ENCODE results near the gene SLC15A1. TPM values are rescaled to one million over a fixed set of nuclear protein-coding genes. Genes with fewer than 3 reads are reported as not detected.
"Not testable (repeated sequence)": the region's sequence is repeated elsewhere in the genome, so short reads cannot be mapped to it uniquely, and the experiment has no call there.

Gene SLC15A1
- total RNA-seq, 1 experiment from 2014 or later = not detected

DNA sequence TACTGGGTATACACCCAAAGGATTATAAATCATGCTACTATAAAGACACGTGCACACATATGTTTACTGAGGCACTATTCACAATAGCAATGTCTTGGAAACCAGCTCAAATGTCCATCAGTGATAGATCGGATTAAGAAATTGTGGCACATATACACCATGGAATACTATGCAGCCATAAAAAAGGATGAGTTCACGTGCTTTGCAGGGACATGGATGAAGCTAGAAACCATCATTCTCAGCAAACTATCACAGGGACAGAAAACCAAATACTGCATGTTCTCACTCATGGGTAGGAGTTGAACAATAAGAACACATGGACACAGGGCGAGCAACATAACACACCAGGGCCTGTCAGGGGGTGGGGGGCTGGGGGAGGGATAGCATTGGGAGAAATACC is 2.0 kb upstream of the SLC15A1 start:
- not testable (repeated sequence) for H3K27ac ChIP-seq; H3K36me3 ChIP-seq; DNase-seq (ENCODE audit: low read depth in 1 of 2, low spot score in 2 of 2); H3K4me3 ChIP-seq
- Histone ChIP-seq H3K27me3 (replicated peaks) (peaks cover 54% of the 10 kb centered on the region), H3K9me3 (replicated peaks) (peaks cover 29% of the 10 kb centered on the region), H3K4me1 (replicated peaks) (peaks cover 12% of the 10 kb centered on the region)

DNA sequence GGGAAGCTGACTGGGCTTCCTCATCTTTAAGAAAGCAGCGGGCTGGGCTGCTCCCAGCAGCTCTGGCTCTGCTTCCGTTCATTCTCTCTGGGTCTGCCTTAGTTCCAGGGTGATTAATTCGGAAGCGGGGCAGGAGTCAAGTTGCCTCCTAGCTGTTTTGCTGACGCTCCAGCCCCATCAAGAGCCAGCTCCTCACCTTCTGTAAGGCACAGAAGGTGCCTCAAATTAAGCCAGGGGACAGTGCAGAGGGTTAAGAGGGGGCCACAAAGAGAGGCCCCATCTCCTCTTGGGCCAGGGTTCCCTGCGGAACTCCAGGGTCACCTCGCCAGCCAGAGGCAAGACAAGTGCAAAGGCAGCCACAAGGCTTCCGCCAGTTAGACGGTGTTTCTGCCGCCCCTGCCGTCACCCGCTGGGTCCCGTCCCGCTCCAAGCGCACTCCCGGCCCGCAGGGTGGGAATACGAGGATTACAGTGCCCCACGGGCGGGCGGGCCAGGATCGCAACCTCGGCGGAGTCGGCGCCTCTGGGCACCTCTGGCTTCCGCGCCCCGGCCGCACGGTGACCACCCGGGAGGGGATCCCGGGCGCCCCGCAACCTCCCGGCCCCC is 508 bp downstream of the SLC15A1 start:
- Histone ChIP-seq H3K4me1 (replicated peaks) (peaks cover 12% of the 10 kb centered on the region), H3K4me3 (no peak overlapping the region), H3K9me3 (replicated peaks) (peaks cover 28% of the 10 kb centered on the region), H3K36me3 (no peaks in the 10 kb centered on the region), H3K27ac (no peak overlapping the region), H3K27me3 (replicated peaks) (peaks cover 64% of the 10 kb centered on the region)
- peak in 1 of 2 experiments; percentile 77 for DNase-seq (ENCODE audit: low read depth in 1 of 2, low spot score in 2 of 2)

DNA sequence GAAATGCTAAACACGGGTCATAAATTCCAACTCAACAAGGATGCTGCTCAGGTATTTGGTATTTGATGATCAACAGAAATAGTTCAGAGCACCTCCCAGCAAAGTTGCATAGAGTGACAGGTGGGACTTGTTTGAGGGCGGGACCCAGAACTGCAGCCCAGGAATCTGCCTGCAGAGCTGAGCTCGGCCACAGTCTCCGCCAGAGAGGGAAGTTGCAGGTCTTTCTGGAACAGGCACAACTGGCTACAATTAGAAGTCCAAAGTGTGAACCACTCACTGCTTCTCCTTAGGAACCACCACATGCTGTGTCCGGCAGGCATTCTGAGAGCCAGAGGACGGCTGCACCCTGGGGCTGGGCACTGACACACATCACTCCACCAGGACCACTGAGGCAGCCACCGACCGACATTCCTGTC is 1.1 kb downstream of the SLC15A1 start:
- H3K4me3 ChIP-seq = no peak overlapping the region
- no peak for DNase-seq (ENCODE audit: low read depth in 1 of 2, low spot score in 2 of 2)
- no peaks in the 10 kb centered on the region for H3K36me3 ChIP-seq
- H3K27me3 ChIP-seq (replicated peaks) = peaks cover 69% of the 10 kb centered on the region
- H3K27ac ChIP-seq = no peak overlapping the region
- peaks cover 12% of the 10 kb centered on the region for H3K4me1 ChIP-seq (replicated peaks)
- H3K9me3 ChIP-seq (replicated peaks) = peaks cover 28% of the 10 kb centered on the region

DNA sequence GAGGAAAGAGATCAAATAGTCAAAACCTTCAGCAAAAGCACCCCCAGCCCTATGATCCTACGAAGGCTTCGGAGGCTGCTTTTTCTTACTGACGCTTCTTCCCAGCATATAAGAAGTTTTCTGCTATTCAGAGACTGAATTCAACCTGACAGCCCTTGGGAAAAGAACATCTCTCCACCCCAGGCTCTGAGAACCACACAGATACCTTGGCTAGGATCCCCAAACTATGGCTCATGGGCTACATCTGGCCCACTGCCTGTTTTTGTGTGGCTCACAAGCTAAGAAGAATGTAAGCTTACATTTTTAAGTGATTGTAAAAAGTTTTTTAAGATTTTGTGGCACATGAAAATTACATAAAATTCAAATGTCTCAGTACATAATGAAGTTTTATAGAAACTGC is 3.0 kb downstream of the SLC15A1 start:
- DNase-seq (ENCODE audit: low read depth in 1 of 2, low spot score in 2 of 2) = no peak

DNA sequence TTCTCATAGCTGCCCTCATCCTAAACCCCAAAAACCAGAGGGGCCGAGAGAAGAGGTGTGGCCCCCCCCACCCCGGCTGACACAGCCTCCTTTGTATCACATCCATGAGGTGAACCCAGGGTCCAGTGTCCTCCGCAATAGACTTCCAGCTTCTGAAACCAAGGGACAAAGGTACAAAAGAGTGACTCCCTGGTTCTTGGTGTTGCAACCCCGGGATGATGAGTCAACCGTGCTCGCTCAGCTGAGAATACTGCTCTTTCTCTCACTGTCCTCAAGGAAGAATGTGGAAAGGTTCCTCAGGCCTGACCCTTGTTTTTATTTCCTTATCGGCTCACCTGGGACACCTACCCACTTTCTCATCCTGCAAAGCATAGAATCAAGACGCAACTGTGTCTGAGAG is 5.5 kb downstream of the SLC15A1 start:
- no peaks in the 10 kb centered on the region for H3K36me3 ChIP-seq
- DNase-seq (ENCODE audit: low read depth in 1 of 2, low spot score in 2 of 2) = no peak

More for the DNA sequence above, 3.0 kb downstream of the SLC15A1 start:
- Histone ChIP-seq H3K27ac (no peak overlapping the region), H3K4me3 (no peak overlapping the region), H3K4me1 (replicated peaks) (peaks cover 7% of the 10 kb centered on the region; the same call in 1 of the 2 replicates), H3K27me3 (replicated peaks) (peaks cover 75% of the 10 kb centered on the region), H3K36me3 (no peaks in the 10 kb centered on the region), H3K9me3 (replicated peaks) (peaks cover 25% of the 10 kb centered on the region)

DNA sequence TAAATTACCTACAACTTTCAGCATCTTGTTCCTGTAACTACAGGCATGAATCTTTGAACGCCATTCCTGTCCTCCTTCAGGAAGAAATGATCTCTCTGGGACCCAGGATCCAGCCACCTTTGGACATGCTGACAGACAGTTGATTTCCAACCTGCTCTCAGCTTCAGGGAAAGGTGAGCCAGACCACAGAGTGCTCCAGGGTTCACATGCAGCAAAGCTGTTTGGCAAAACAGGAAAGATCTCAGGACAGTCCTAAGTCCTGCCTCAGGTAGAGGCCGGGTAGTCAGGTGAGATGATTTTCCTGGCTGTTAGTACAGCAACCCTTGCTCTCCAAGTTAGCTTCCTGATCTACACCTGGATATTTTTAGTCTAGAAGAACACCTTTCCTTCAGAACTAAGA is 9.1 kb downstream of the SLC15A1 start:
- H3K4me1 ChIP-seq (replicated peaks) = no peaks in the 10 kb centered on the region
- H3K36me3 ChIP-seq = no peaks in the 10 kb centered on the region
- peaks cover 5% of the 10 kb centered on the region for H3K9me3 ChIP-seq (replicated peaks)
- H3K27me3 ChIP-seq (replicated peaks) = peaks cover 26% of the 10 kb centered on the region
- no peak overlapping the region for H3K4me3 ChIP-seq
- H3K27ac ChIP-seq = no peak overlapping the region
- no peak for DNase-seq (ENCODE audit: low read depth in 1 of 2, low spot score in 2 of 2)

More for the DNA sequence above, 5.5 kb downstream of the SLC15A1 start:
- H3K27me3 ChIP-seq (replicated peaks) = peaks cover 61% of the 10 kb centered on the region
- no peak overlapping the region for H3K4me3 ChIP-seq
- no peak overlapping the region for H3K27ac ChIP-seq
- no peaks in the 10 kb centered on the region for H3K4me1 ChIP-seq (replicated peaks)
- H3K9me3 ChIP-seq (replicated peaks) = peaks cover 8% of the 10 kb centered on the region

DNA sequence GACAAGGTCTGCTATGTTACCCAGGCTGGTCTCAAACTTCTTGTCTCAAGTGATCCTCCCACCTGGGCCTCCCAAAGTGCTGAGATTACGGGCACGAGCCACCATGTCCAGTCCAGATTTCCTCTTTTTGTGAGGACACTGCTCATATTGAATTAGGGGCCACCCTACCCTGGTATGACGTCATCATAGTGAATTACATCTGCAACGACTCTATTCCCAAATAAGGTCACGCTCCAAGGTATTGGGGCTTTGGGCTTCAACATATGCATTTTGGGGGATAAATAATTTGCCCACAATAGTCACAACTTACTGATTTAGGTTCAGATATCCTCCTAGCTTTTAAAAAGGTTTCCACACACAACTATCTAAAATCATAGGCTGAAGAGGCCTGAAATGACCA is 9.5 kb downstream of the SLC15A1 start:
- no peaks in the 10 kb centered on the region for H3K4me1 ChIP-seq (replicated peaks)
- no peak for DNase-seq (ENCODE audit: low read depth in 1 of 2, low spot score in 2 of 2)

DNA sequence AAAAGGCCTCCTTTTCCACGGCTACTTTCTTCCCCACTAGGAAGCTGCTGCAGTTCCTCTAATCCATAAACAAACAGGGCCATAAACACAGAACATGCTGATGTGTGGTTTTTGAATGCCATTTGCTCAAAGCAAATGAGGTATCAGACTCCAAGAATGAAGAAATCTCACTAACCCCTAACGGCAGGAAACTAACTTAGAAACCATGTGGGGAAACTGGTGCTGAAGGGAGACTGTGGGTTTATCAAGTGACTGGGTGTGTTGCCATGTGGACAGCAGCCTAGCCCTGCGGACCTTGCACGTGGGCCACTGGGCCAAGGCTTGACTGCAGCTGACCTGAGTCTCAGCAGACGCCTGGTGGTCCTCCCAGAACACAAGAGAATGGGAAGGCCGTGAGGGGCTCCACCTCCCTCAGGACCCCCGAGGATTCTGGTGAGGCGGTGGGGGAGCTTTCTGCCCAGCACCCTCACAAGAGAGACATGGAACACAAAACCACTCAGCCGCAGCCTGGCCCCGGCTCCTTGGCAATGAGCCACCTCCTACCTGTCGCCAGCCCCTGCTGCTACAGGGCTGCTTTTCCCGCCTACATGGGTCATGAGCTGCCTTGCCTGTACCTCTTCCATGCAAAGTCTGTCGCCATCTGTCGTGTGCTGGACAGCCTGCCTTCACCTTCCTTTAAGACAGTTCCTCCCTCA is 10.6 kb downstream of the SLC15A1 start:
- H3K9me3 ChIP-seq (replicated peaks) = peaks cover 12% of the 10 kb centered on the region
- no peak overlapping the region for H3K4me3 ChIP-seq
- H3K36me3 ChIP-seq = no peaks in the 10 kb centered on the region
- no peaks in the 10 kb centered on the region for H3K4me1 ChIP-seq (replicated peaks)
- peaks cover 26% of the 10 kb centered on the region for H3K27me3 ChIP-seq (replicated peaks)
- no peak for DNase-seq (ENCODE audit: low read depth in 1 of 2, low spot score in 2 of 2)
- H3K27ac ChIP-seq = no peak overlapping the region

More for the DNA sequence above, 9.5 kb downstream of the SLC15A1 start:
- no peak overlapping the region for H3K4me3 ChIP-seq
- H3K36me3 ChIP-seq = no peaks in the 10 kb centered on the region
- peaks cover 26% of the 10 kb centered on the region for H3K27me3 ChIP-seq (replicated peaks)
- H3K27ac ChIP-seq = no peak overlapping the region
- H3K9me3 ChIP-seq (replicated peaks) = peaks cover 9% of the 10 kb centered on the region

DNA sequence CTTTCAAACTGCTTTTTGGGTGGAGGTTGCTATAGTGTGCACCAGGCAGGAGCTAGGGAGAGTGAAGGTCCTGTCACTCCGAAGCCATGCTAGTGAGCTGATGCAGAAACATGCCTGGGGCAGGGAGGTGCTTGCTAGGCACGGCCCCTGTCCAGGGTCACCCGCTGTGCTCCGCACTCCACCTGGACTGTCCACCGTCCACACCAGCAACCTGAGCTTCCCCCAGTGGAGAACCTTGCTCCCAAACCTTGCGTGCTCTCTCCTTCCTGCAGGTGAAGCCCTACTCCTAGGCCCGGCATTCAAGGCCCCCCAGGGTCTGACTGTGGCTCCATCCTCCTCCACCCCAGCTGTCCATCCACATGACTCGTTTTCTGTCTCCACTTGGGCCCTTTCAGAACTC is 12.3 kb downstream of the SLC15A1 start:
- no peaks in the 10 kb centered on the region for H3K4me1 ChIP-seq (replicated peaks)
- no peak overlapping the region for H3K27ac ChIP-seq
- H3K4me3 ChIP-seq = no peak overlapping the region
- no peak for DNase-seq (ENCODE audit: low read depth in 1 of 2, low spot score in 2 of 2)
- peaks cover 13% of the 10 kb centered on the region for H3K27me3 ChIP-seq (replicated peaks)
- H3K36me3 ChIP-seq = no peaks in the 10 kb centered on the region
- H3K9me3 ChIP-seq (replicated peaks) = peaks cover 12% of the 10 kb centered on the region

DNA sequence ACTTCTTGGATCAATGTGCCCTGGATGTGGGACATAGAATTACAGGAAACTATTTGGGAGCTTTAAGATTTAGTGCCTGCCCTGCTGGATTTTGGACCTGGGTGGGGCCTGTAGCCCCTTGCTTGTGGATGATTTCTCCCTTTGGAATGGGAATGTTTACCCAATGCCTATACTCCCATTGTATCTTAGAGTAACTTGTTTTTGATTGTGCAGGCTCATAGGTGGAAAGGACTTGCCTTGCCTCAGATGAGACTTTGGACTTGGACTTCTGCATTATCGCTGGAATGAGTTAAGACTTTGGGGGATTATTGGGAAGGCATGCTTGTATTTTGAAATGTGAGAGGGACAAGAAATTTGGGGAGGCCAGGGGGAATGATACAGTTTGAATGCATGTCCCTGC is 13.5 kb downstream of the SLC15A1 start:
- Histone ChIP-seq H3K27me3 (replicated peaks) (peaks cover 9% of the 10 kb centered on the region), H3K27ac (no peak overlapping the region), H3K9me3 (replicated peaks) (peaks cover 16% of the 10 kb centered on the region), H3K4me3 (no peak overlapping the region), H3K4me1 (replicated peaks) (no peaks in the 10 kb centered on the region), H3K36me3 (no peaks in the 10 kb centered on the region)
- no peak for DNase-seq (ENCODE audit: low read depth in 1 of 2, low spot score in 2 of 2)

DNA sequence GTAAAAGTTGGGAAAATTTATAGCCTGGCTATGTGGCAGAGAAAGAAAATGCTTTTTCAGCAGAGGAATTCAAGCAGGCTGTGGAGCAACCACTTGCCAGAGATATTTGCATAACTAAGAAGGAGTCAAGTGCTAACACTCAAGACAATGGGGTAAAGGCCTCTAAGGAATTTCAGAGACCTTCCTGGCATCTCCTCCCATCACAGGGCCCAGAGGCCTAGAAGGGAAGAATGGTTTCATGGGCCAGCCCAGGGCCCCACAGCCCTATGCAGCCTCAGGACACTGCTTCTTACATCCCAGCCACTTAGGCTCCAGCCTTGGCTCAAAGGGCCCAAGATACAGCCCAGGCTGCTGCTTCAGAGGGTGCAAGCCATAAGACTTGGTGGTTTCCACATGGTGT is 14.3 kb downstream of the SLC15A1 start:
- no peak overlapping the region for H3K27ac ChIP-seq
- no peaks in the 10 kb centered on the region for H3K36me3 ChIP-seq
- no peaks in the 10 kb centered on the region for H3K4me1 ChIP-seq (replicated peaks)
- no peak for DNase-seq (ENCODE audit: low read depth in 1 of 2, low spot score in 2 of 2)
- H3K4me3 ChIP-seq = no peak overlapping the region
- H3K9me3 ChIP-seq (replicated peaks) = peaks cover 16% of the 10 kb centered on the region
- H3K27me3 ChIP-seq (replicated peaks) = peaks cover 4% of the 10 kb centered on the region

DNA sequence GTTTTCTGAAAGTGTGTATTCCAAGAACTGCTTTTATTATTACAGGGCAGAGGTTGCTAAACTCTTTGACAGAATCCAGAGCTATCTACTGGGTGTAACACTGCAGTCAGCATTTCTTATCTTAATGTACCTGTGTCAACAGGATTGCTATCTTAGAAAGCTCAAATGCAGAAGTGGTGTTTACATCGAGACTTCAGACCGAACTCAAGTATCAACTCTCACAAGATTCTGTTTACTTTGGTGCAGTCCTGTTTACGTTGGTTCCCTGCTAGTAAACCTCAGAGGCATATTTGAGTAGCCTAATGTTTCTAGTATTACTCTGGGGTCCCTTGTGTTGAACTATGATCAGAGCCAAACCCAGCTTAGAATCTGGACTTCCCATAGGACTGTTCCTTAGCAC is 20.5 kb downstream of the SLC15A1 start:
- Histone ChIP-seq H3K4me1 (replicated peaks) (no peaks in the 10 kb centered on the region), H3K9me3 (replicated peaks) (peaks cover 9% of the 10 kb centered on the region), H3K4me3 (no peak overlapping the region), H3K27ac (no peak overlapping the region), H3K36me3 (no peaks in the 10 kb centered on the region), H3K27me3 (replicated peaks) (peaks cover 27% of the 10 kb centered on the region)
- DNase-seq (ENCODE audit: low read depth in 1 of 2, low spot score in 2 of 2) = peak in 1 of 2 experiments; percentile 42

DNA sequence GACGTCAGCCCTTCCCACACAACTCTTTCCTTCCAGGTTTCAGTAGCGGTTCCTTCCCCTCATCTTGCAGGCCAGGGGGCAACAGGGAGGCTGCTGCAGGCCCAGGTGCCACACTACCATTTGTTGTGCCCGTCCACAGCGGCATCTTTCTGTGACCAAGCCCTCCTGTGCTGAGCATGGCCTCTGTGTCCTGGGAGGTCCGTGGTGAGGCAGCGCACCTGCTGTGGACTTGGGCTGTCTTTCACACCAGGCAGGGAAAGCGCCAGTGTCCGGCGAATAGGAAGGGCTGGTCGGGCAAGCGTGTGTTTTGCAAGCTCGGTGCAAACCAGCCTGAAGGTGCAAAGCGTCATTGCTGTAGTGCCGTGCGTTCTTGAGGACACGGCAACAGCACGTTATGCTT is 21.4 kb downstream of the SLC15A1 start:
- peaks cover 9% of the 10 kb centered on the region for H3K9me3 ChIP-seq (replicated peaks)
- peak in 1 of 2 experiments; percentile 77 for DNase-seq (ENCODE audit: low read depth in 1 of 2, low spot score in 2 of 2)
- H3K4me1 ChIP-seq (replicated peaks) = no peaks in the 10 kb centered on the region
- no peak overlapping the region for H3K4me3 ChIP-seq
- peaks cover 31% of the 10 kb centered on the region for H3K27me3 ChIP-seq (replicated peaks)
- no peak overlapping the region for H3K27ac ChIP-seq
- H3K36me3 ChIP-seq = no peaks in the 10 kb centered on the region

DNA sequence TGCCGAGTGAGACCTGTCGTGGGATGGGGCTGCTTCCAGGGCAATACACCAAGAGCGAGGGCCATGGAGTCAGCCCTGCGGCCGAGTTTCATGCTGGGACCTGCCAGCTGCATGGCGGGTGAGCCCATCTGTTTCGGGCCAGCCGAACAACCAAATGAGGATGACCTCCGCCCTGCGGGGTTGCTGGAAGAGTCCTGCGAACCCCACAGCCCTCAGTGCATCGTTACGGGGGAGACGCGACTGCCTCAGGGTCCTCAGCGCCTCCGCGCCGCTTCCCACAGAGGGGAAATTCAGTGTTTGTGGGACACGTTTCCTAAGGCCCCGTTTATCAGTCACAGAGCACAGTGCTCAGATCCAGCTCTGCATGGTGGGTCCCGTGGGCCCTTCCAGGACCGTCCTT is 22.0 kb downstream of the SLC15A1 start:
- Histone ChIP-seq H3K4me1 (replicated peaks) (no peaks in the 10 kb centered on the region), H3K9me3 (replicated peaks) (peaks cover 9% of the 10 kb centered on the region), H3K4me3 (no peak overlapping the region), H3K36me3 (no peaks in the 10 kb centered on the region), H3K27me3 (replicated peaks) (peaks cover 31% of the 10 kb centered on the region), H3K27ac (no peak overlapping the region)
- DNase-seq (ENCODE audit: low read depth in 1 of 2, low spot score in 2 of 2) = peak in 1 of 2 experiments; percentile 81
